ENCODE results near the gene RASGEF1B. TPM values are rescaled to one million over a fixed set of nuclear protein-coding genes. Genes with fewer than 3 reads are reported as not detected.

Gene RASGEF1B
- total RNA-seq, 1 donor from 2014 or later, result 10.2 TPM

DNA sequence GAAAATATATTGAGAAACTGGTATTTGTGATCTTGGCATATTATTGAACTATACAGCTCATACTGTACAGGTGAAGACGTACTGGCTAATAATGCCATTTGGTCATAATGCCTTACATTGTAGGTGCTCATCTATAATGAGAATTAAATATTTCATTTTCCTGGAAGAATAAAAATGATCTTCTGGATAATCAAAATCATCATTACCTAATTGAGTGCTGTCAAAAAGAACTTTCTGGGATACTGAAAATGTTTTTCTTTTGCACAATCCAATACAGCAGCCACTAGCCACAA lies 4.1 kb downstream of the RASGEF1B start:
- TF ChIP-seq, protein P1, sequence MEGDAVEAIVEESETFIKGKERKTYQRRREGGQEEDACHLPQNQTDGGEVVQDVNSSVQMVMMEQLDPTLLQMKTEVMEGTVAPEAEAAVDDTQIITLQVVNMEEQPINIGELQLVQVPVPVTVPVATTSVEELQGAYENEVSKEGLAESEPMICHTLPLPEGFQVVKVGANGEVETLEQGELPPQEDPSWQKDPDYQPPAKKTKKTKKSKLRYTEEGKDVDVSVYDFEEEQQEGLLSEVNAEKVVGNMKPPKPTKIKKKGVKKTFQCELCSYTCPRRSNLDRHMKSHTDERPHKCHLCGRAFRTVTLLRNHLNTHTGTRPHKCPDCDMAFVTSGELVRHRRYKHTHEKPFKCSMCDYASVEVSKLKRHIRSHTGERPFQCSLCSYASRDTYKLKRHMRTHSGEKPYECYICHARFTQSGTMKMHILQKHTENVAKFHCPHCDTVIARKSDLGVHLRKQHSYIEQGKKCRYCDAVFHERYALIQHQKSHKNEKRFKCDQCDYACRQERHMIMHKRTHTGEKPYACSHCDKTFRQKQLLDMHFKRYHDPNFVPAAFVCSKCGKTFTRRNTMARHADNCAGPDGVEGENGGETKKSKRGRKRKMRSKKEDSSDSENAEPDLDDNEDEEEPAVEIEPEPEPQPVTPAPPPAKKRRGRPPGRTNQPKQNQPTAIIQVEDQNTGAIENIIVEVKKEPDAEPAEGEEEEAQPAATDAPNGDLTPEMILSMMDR (IDR thresholded peaks at IDR 0.05; ENCODE audit: unreplicated experiment), result no peak
- Mint-ChIP-seq H3K36me3 (ENCODE audit: insufficient read depth) (no peaks in the 10 kb centered on the region), H3K27ac (no peak overlapping the region), H3K4me3 (ENCODE audit: low read depth) (no peak overlapping the region), H3K4me1 (ENCODE audit: low read depth) (peaks cover 46% of the 10 kb centered on the region), H3K27me3 (no peaks in the 10 kb centered on the region), H3K9me3 (ENCODE audit: low read depth) (no peaks in the 10 kb centered on the region)
- DNase-seq (ENCODE audit: low spot score, unreplicated experiment), result no peak

DNA sequence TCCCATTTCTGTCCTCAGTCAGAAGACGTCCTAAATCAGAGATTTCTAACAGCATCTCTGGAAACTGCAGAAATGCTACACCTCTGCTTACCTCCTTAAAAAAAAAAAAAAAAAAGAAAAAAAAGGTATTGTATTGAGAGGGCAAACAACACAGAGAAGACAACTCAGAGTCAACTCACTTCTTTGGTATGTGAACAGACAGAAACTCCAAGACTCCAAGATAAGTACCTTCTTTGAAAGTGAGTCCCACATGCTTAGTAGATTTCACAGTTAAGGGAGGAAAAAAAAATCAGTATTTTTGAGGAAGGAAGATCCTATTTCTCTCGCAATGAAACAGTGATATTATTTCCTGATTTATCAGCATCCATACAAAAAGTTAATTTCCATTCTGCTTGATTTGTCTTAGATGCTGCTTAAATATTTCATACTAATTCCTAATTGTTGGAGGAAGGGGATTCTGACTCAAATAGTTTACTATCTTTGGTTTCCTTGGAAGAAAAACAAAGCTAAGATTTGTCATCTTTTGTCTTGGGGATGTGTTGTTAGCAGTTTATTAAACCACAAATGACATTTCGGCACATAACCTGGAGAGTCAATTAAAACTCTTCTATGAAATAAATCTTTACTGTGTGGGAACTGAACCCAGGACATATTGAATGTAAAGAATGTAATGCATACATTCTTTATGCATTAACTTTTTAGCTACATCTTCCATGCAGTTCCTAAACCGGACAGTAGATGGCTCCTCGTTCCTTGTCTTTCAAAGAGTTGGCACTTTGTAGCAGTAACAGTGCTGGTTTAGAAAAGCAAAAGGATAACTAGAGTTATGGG lies 4.7 kb downstream of the RASGEF1B start:
- H3K27me3 Mint-ChIP-seq, result no peaks in the 10 kb centered on the region
- no peak overlapping the region for H3K27ac Mint-ChIP-seq
- TF ChIP-seq, protein P1 (IDR thresholded peaks at IDR 0.05; ENCODE audit: unreplicated experiment), result peak; percentile 94
- DNase-seq (ENCODE audit: low spot score, unreplicated experiment), result peak; percentile 44
- peaks cover 43% of the 10 kb centered on the region for H3K4me1 Mint-ChIP-seq (ENCODE audit: low read depth)
- no peaks in the 10 kb centered on the region for H3K36me3 Mint-ChIP-seq (ENCODE audit: insufficient read depth)
- H3K9me3 Mint-ChIP-seq (ENCODE audit: low read depth), result no peaks in the 10 kb centered on the region
- H3K4me3 Mint-ChIP-seq (ENCODE audit: low read depth), result no peak overlapping the region

DNA sequence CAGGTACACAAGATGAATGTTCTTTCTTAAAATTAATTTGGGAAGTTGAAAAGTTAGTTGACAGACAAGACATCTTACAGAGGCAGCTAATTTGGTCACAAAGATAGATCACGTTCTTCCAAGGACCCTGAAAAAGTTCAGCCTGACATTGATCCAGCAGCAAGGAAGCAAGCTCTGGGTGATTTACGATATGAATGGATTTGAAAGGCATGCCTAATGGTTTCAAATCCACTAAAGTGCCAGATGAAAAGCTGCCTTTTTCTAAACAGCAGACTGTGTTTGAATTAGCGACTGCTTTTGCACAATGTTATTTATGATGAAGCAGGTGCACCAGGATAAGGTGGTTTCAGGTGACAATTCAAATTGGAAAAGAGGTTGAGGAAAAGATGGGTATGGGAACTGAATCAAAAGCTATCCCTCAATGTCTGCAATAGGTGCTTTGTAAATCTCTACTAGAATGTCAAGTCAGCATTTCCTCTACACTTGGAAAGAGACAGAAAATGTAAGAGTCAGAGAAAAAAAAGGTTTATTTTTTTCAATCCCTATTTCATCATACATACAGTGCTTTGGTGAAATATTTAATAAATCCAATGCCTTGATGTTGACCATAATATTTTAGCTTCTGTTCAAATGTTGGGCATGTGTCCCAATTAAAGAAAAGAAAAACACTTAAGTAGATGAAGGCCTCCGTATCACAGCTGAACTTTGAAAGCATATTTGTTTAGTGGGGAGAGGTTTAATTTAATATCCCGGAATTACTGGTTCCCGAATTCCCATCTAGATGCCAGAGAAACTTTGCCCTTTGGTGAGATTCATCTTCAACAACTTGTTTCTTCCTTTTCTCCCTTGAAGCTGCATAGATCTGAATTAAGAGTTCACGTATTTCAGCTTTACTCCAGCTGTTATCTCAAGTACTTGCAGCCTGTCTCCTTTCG lies 6.0 kb downstream of the RASGEF1B start:
- no peak overlapping the region for H3K4me3 Mint-ChIP-seq (ENCODE audit: low read depth)
- H3K36me3 Mint-ChIP-seq (ENCODE audit: insufficient read depth), result no peaks in the 10 kb centered on the region
- DNase-seq (ENCODE audit: low spot score, unreplicated experiment), result no peak
- no peaks in the 10 kb centered on the region for H3K9me3 Mint-ChIP-seq (ENCODE audit: low read depth)
- H3K4me1 Mint-ChIP-seq (ENCODE audit: low read depth), result peaks cover 41% of the 10 kb centered on the region
- H3K27me3 Mint-ChIP-seq, result no peaks in the 10 kb centered on the region
- H3K27ac Mint-ChIP-seq, result peak overlapping the region; percentile 33
- TF ChIP-seq, protein P1 (IDR thresholded peaks at IDR 0.05; ENCODE audit: unreplicated experiment), result no peak

DNA sequence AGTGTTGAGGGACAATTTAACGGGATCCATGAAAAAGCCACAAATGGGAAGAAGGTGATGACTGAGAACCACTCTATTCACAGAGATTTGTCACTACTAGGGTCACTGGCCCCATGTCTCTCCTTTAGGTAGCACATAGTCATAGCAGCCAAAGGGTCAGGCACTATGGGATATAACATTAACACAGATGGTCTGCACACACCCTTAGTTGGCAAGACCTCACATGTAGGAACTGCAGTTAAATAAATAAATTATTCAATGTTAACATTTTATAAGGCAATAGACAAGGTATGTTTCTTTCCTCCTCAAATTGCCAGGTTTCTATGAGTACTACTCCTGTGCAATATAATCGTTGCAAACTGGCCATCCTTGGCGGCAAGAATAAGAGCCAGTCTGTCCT lies 10.9 kb downstream of the RASGEF1B start:
- Mint-ChIP-seq H3K9me3 (ENCODE audit: low read depth) (no peaks in the 10 kb centered on the region), H3K4me1 (ENCODE audit: low read depth) (peaks cover 22% of the 10 kb centered on the region), H3K27ac (no peak overlapping the region), H3K4me3 (ENCODE audit: low read depth) (no peak overlapping the region), H3K27me3 (no peaks in the 10 kb centered on the region), H3K36me3 (ENCODE audit: insufficient read depth) (peaks cover 10% of the 10 kb centered on the region)
- TF ChIP-seq, protein P1 (IDR thresholded peaks at IDR 0.05; ENCODE audit: unreplicated experiment), result no peak
- DNase-seq (ENCODE audit: low spot score, unreplicated experiment), result no peak

DNA sequence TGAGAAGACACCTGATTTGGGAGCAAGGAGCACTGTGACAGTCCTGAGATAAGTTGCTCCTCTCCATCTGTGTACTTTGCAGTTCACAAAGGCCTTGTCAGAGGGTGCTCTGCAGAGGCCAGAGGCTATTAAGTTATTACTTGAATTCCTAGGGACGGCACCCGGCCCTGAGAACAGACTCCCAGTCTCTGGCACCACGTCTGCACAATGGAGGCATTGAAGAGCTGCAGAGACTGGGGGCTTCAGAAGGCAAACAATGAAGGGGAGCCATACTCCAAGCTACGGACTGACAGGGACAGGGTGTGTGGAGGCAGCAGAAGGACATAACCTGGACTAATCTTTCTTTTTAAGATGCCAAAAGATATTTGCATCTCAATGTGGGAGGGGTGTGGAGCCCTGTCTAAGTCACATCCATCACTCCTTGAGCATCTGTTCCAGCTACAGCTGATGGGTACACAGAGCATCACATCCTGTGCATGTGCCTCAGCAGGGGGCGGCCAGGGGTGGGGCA lies 11.5 kb downstream of the RASGEF1B start:
- H3K4me3 Mint-ChIP-seq (ENCODE audit: low read depth), result no peak overlapping the region
- TF ChIP-seq, protein P1 (IDR thresholded peaks at IDR 0.05; ENCODE audit: unreplicated experiment), result no peak
- no peaks in the 10 kb centered on the region for H3K9me3 Mint-ChIP-seq (ENCODE audit: low read depth)
- DNase-seq (ENCODE audit: low spot score, unreplicated experiment), result no peak
- H3K27me3 Mint-ChIP-seq, result no peaks in the 10 kb centered on the region
- peak overlapping the region; percentile 26 for H3K27ac Mint-ChIP-seq
- H3K4me1 Mint-ChIP-seq (ENCODE audit: low read depth), result peaks cover 16% of the 10 kb centered on the region
- peaks cover 12% of the 10 kb centered on the region for H3K36me3 Mint-ChIP-seq (ENCODE audit: insufficient read depth)
